ENCODE data around the gene TFDP2.

GRCh38 chr3:142040941-142041491 lies 108.3 kb downstream of the TFDP2 start:
- TF ChIP-seq CTCF (IDR thresholded peaks at IDR 0.05 in 2 of 3, conservative IDR thresholded peaks at IDR 0.05 in 1 of 3; ENCODE audit: borderline replicate concordance in 1 of 3, insufficient read depth in 1 of 3, low read depth in 2 of 3, low read length in 2 of 3) (no peak), POLR2A (IDR thresholded peaks at IDR 0.05; ENCODE audit: borderline replicate concordance, extremely low read depth, insufficient read depth, insufficient read length) (no peak), EZH2 (IDR thresholded peaks at IDR 0.05) (no peak), CEBPB (IDR thresholded peaks at IDR 0.05; ENCODE audit: low read depth) (no peak), CBX3 (IDR thresholded peaks at IDR 0.05; ENCODE audit: low read depth) (no peak), RAD21 (IDR thresholded peaks at IDR 0.05; ENCODE audit: low read depth) (no peak), SP1 (IDR thresholded peaks at IDR 0.05; ENCODE audit: low read depth) (no peak), YY1 (IDR thresholded peaks at IDR 0.05; ENCODE audit: extremely low read depth, insufficient replicate concordance, low read depth, low read length) (no peak), ZNF274 (IDR thresholded peaks at IDR 0.05; ENCODE audit: low read depth, low read length) (no peak), POLR2AphosphoS5 (IDR thresholded peaks at IDR 0.05; ENCODE audit: low read depth, low read length) (no peak)

Measured in HCT116 (cell line).